HG03159 (cell line): ENCODE results near the gene DIP2B.
"Not testable (repeated sequence)": the region's sequence is repeated elsewhere in the genome, so short reads cannot be mapped to it uniquely, and the experiment has no call there.

Experiments
- ATAC-seq: cut with Tn5 transposase; IDR thresholded peaks from one replicate; pipeline ENCODE4 v1.9.1; 2021; ENCODE audit warnings: mild to moderate bottlenecking, moderate library complexity; ENCODE audit not compliant: unreplicated experiment

DIP2B gene

GRCh38 chr12:50666023-50666422 lies 161.2 kb downstream of the DIP2B start:
- no peak for ATAC-seq

DNA sequence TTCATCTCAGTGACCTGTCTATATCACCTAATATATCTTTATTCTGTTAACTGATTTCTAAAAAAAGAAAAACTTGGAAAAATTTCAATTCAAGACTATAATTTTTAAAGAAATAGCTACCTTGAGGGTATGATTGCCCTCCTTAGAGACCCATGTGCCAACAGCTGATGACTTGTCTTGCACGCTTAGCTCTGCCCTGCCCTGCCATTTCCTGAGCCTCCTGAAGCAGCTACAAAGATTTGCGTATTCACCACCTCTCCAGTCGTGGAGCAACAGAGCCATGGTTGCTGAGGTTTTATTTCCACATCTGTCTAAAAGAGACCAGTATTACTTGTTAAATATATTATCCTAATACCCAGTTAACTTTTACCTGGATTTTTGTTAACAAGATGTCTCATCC lies 167.4 kb downstream of the DIP2B start:
- no peak for ATAC-seq

- ATAC-seq = no peak
Observed at GRCh38 chr12:50676756-50677155, 172.0 kb downstream of the DIP2B start.

DNA sequence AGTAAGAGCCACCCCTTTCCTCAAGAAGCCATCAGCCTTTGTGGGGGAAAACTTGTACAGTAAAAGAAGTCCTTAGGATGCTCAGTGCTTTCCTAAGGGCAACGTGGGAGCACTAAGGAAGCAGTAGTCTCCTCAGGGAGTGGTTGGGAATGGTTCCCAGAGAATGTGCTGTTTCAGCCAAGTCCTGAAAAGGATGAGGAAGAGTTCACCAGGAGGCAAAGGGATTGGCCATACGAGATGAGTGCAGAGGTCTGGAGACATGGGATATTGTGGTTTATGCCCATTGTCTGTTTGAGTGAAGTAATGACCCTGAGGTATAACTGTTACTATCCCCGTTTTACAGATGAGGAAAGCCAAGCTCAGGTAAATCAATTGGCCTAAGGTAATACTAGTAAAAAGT lies 173.1 kb downstream of the DIP2B start:
- ATAC-seq = no peak

GRCh38 chr12:50678650-50679365 lies 174.0 kb downstream of the DIP2B start:
- no peak for ATAC-seq

- ATAC-seq = no peak
Observed at GRCh38 chr12:50679612-50680011, 174.8 kb downstream of the DIP2B start.

GRCh38 chr12:50681064-50681463 lies 176.3 kb downstream of the DIP2B start:
- ATAC-seq = not testable (repeated sequence)

GRCh38 chr12:50685641-50686040 lies 180.9 kb downstream of the DIP2B start:
- ATAC-seq = no peak

GRCh38 chr12:50686406-50686805 lies 181.6 kb downstream of the DIP2B start:
- ATAC-seq = no peak

DNA sequence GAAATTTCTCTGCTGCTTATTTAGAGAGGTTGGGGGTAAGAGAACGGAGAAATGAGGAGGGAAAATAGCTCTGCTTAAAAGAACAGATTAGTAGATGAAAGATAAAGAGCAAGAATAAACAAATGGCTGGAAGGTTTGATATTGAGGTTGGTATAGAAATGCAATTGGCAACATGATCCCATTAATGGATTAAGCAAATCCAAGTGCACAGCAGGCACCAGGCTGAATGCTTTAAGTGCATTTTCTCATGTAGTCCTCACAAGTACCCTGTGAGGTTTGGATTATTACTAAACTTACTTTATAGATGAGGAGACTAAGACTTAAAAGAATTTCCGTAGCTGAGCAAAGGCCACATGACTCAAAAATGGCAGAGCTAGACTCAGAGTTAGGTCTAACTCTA lies 182.2 kb downstream of the DIP2B start:
- ATAC-seq = no peak

DNA sequence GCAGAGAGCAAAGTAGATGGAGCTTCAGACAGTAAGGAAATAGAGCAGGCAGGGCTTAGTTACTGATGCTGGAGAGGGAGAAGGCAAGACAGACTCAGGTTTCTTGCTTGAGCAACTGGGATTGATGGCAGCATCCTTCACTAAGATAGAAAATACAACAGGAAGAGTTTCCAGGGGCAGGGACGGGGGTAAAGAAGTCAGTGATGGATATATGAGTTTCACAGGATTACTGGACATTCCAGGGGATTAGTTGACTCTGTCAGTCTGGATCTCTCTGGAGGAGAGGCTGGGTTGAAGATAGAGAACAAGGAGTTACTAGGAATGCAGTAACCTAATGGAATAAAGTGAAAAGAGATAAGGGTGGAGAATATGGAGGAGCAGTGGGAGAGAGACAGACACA lies 184.7 kb downstream of the DIP2B start:
- no peak for ATAC-seq

DNA sequence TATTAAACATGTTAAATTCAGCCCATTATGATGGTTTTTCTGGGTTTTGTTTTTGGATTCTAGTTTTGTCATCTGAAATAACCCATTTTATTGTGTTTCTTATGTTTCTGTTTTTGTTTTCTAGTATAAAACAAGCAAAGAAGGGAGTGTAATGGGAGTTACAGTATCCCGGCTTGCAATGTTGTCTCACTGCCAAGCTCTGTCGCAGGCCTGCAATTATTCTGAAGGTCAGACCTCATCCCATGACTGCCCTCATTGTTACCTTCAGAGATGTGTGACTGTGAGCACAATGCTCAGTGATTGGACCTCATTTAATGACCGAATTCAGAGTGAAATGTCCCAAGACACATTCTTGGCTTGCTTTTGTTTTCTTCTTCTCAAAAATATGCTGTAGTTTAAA lies 186.1 kb downstream of the DIP2B start:
- no peak for ATAC-seq

GRCh38 chr12:50695961-50696360 lies 191.2 kb downstream of the DIP2B start:
- no peak for ATAC-seq

- ATAC-seq = no peak
Observed at GRCh38 chr12:50696931-50697330, 192.1 kb downstream of the DIP2B start.

GRCh38 chr12:50699154-50699553 lies 194.4 kb downstream of the DIP2B start:
- no peak for ATAC-seq

DNA sequence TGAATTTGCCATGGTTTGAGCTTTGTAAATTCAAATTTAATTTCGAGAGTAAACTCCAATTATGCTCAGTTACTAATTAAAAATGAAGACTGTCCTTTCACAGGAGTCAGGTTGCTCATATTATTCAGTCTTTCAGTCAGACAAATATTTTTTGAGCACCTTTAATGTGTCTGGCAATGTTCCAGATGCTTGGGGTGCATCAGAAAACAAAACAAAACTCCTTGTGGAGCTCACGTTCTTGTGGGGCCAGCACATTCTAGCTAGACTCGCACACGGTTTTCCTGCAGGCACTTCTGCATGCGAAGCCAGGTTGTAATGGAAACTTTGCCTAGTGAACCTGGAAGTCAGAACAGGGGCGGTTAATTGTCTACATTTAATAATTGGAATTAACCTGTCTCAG lies 195.2 kb downstream of the DIP2B start:
- no peak for ATAC-seq

GRCh38 chr12:50706606-50707005 lies 201.8 kb downstream of the DIP2B start:
- no peak for ATAC-seq

GRCh38 chr12:50707396-50707795 lies 202.6 kb downstream of the DIP2B start:
- no peak for ATAC-seq

DNA sequence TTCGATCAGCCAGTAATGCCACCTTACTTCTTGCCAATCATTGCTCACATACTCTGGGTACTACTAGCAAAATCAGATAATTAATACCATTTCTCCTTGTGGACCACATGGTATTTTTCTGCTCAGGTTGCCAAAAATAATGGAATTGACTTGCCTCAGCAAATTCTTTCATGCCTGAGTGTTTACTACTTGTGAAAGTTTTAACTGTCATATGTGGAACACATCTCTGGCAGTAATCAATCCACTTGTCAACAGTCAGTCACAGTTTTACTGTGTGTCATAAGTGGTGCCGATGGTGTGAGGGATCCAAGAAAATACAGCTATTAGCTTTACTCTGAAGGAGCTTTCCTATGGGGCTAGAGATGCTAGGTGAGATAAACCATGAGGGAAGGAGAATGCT lies 203.8 kb downstream of the DIP2B start:
- ATAC-seq = no peak

DNA sequence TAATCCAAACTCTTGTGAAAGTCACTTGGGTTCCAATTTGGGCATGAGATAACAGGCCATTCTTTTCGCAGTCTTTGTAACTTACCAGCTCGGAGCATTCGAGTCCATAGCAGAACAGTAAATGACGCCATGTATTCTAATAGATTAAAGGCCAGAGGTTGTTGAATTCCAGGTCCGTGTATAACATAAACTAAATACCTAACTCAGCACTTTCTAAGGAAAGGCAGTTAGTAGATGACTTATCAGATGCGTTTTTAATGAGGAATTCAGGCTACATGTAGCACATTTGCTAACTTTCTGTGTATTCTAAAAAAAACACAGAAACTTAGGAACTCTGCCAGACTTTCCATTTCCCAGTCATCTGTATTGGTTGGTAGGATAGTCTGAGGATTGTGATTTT lies 206.3 kb downstream of the DIP2B start:
- no peak for ATAC-seq

- no peak for ATAC-seq
Observed at GRCh38 chr12:50715174-50715573, 210.4 kb downstream of the DIP2B start.

GRCh38 chr12:50718760-50719159 lies 214.0 kb downstream of the DIP2B start:
- ATAC-seq = no peak

GRCh38 chr12:50720085-50720484 lies 215.3 kb downstream of the DIP2B start:
- ATAC-seq = no peak
